SH-SY5Y (cell line): Measurements from ENCODE around the gene TRIM8.

Experiments
- GATA2 ChIP-seq: IDR thresholded peaks from 2 replicates; pipeline ENCODE4 v1.6.1; 2011; ENCODE audit warnings: mild to moderate bottlenecking, low read depth, low read length
- GATA3 ChIP-seq: IDR thresholded peaks from 2 replicates; pipeline ENCODE4 v1.6.1; 2011; ENCODE audit warnings: low read depth, mild to moderate bottlenecking, low read length, moderate library complexity

DNA sequence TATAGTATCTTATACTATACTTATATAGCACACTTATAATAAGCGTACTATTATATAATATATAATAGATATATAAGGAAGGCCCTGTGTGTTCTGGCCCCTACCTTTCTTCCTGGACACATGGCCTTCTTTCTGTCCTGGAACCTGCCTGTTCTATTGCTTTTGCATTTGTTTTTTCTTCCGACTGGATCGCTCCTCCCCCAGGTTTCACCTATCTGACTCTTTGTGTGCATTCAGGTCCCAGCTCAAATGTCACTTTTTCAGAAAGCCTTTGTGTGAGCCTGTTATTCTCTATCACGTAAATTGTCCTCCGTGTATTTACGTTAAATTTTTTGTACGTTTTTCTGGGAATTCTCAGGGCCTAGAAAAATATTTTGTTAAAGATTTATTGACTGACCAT is 2.9 kb upstream of the TRIM8 start:
- TF ChIP-seq GATA2 (no peak), GATA3 (no peak)
